ENCODE results near the gene P3H2.

P3H2 gene

GRCh38 chr3:190099099-190099498 lies 21.6 kb downstream of the P3H2 start:
- Histone ChIP-seq H3K9me3 (ENCODE audit: control insufficient read depth, insufficient read depth, low read length) (no peaks in the 10 kb centered on the region), H3K4me3 (ENCODE audit: low read depth, low read length) (no peak overlapping the region), H3K36me3 (ENCODE audit: control insufficient read depth, insufficient read depth, low read length) (no peaks in the 10 kb centered on the region), H3K4me1 (ENCODE audit: control insufficient read depth, insufficient read depth, low read length) (peaks cover 26% of the 10 kb centered on the region), H3K9ac (ENCODE audit: low read depth, low read length) (no peak overlapping the region), H3K27me3 (ENCODE audit: control insufficient read depth, insufficient read depth, low read length) (no peaks in the 10 kb centered on the region)

GRCh38 chr3:190097617-190098016 lies 23.1 kb downstream of the P3H2 start:
- Histone ChIP-seq H3K9ac (ENCODE audit: low read depth, low read length) (no peak overlapping the region), H3K4me1 (ENCODE audit: control insufficient read depth, insufficient read depth, low read length) (peaks cover 31% of the 10 kb centered on the region), H3K27me3 (ENCODE audit: control insufficient read depth, insufficient read depth, low read length) (no peaks in the 10 kb centered on the region), H3K4me3 (ENCODE audit: low read depth, low read length) (no peak overlapping the region), H3K36me3 (ENCODE audit: control insufficient read depth, insufficient read depth, low read length) (no peaks in the 10 kb centered on the region), H3K9me3 (ENCODE audit: control insufficient read depth, insufficient read depth, low read length) (no peaks in the 10 kb centered on the region)

- peaks cover 25% of the 10 kb centered on the region for H3K4me1 ChIP-seq (ENCODE audit: control insufficient read depth, insufficient read depth, low read length)
- H3K27me3 ChIP-seq (ENCODE audit: control insufficient read depth, insufficient read depth, low read length): no peaks in the 10 kb centered on the region
- no peak overlapping the region for H3K4me3 ChIP-seq (ENCODE audit: low read depth, low read length)
Observed at GRCh38 chr3:190097025-190097424, 23.7 kb downstream of the P3H2 start.

GRCh38 chr3:190096345-190096744 lies 24.4 kb downstream of the P3H2 start:
- H3K9ac ChIP-seq (ENCODE audit: low read depth, low read length): no peak overlapping the region
- H3K27me3 ChIP-seq (ENCODE audit: control insufficient read depth, insufficient read depth, low read length): no peaks in the 10 kb centered on the region
- H3K36me3 ChIP-seq (ENCODE audit: control insufficient read depth, insufficient read depth, low read length): no peaks in the 10 kb centered on the region
- H3K9me3 ChIP-seq (ENCODE audit: control insufficient read depth, insufficient read depth, low read length): no peaks in the 10 kb centered on the region
- H3K4me3 ChIP-seq (ENCODE audit: low read depth, low read length): no peak overlapping the region
- H3K4me1 ChIP-seq (ENCODE audit: control insufficient read depth, insufficient read depth, low read length): peaks cover 20% of the 10 kb centered on the region

More at GRCh38 chr3:190097025-190097424, 23.7 kb downstream of the P3H2 start:
- Histone ChIP-seq H3K9me3 (ENCODE audit: control insufficient read depth, insufficient read depth, low read length) (no peaks in the 10 kb centered on the region), H3K9ac (ENCODE audit: low read depth, low read length) (no peak overlapping the region), H3K36me3 (ENCODE audit: control insufficient read depth, insufficient read depth, low read length) (no peaks in the 10 kb centered on the region)

- Histone ChIP-seq H3K27me3 (ENCODE audit: control insufficient read depth, insufficient read depth, low read length) (no peaks in the 10 kb centered on the region), H3K36me3 (ENCODE audit: control insufficient read depth, insufficient read depth, low read length) (no peaks in the 10 kb centered on the region), H3K4me1 (ENCODE audit: control insufficient read depth, insufficient read depth, low read length) (peaks cover 16% of the 10 kb centered on the region), H3K9me3 (ENCODE audit: control insufficient read depth, insufficient read depth, low read length) (no peaks in the 10 kb centered on the region), H3K4me3 (ENCODE audit: low read depth, low read length) (no peak overlapping the region), H3K9ac (ENCODE audit: low read depth, low read length) (no peak overlapping the region)
Observed at GRCh38 chr3:190094160-190094718, 26.5 kb downstream of the P3H2 start.

- no peaks in the 10 kb centered on the region for H3K36me3 ChIP-seq (ENCODE audit: control insufficient read depth, insufficient read depth, low read length)
- H3K27me3 ChIP-seq (ENCODE audit: control insufficient read depth, insufficient read depth, low read length): no peaks in the 10 kb centered on the region
- H3K9ac ChIP-seq (ENCODE audit: low read depth, low read length): no peak overlapping the region
- H3K4me3 ChIP-seq (ENCODE audit: low read depth, low read length): no peak overlapping the region
- peaks cover 12% of the 10 kb centered on the region for H3K4me1 ChIP-seq (ENCODE audit: control insufficient read depth, insufficient read depth, low read length)
- H3K9me3 ChIP-seq (ENCODE audit: control insufficient read depth, insufficient read depth, low read length): no peaks in the 10 kb centered on the region
Observed at GRCh38 chr3:190092250-190092649, 28.4 kb downstream of the P3H2 start.

- peaks cover 20% of the 10 kb centered on the region for H3K4me1 ChIP-seq (ENCODE audit: control insufficient read depth, insufficient read depth, low read length)
- H3K9ac ChIP-seq (ENCODE audit: low read depth, low read length): no peak overlapping the region
- H3K9me3 ChIP-seq (ENCODE audit: control insufficient read depth, insufficient read depth, low read length): no peaks in the 10 kb centered on the region
- H3K36me3 ChIP-seq (ENCODE audit: control insufficient read depth, insufficient read depth, low read length): no peaks in the 10 kb centered on the region
- H3K27me3 ChIP-seq (ENCODE audit: control insufficient read depth, insufficient read depth, low read length): no peaks in the 10 kb centered on the region
- no peak overlapping the region for H3K4me3 ChIP-seq (ENCODE audit: low read depth, low read length)
Observed at GRCh38 chr3:190089711-190090110, 31.0 kb downstream of the P3H2 start.

- H3K4me3 ChIP-seq (ENCODE audit: low read depth, low read length): no peak overlapping the region
- no peak overlapping the region for H3K9ac ChIP-seq (ENCODE audit: low read depth, low read length)
- H3K4me1 ChIP-seq (ENCODE audit: control insufficient read depth, insufficient read depth, low read length): peaks cover 20% of the 10 kb centered on the region
- no peaks in the 10 kb centered on the region for H3K36me3 ChIP-seq (ENCODE audit: control insufficient read depth, insufficient read depth, low read length)
- H3K27me3 ChIP-seq (ENCODE audit: control insufficient read depth, insufficient read depth, low read length): no peaks in the 10 kb centered on the region
- H3K9me3 ChIP-seq (ENCODE audit: control insufficient read depth, insufficient read depth, low read length): no peaks in the 10 kb centered on the region
Observed at GRCh38 chr3:190088890-190089289, 31.8 kb downstream of the P3H2 start.

- Histone ChIP-seq H3K4me3 (ENCODE audit: low read depth, low read length) (no peak overlapping the region), H3K9me3 (ENCODE audit: control insufficient read depth, insufficient read depth, low read length) (no peaks in the 10 kb centered on the region), H3K4me1 (ENCODE audit: control insufficient read depth, insufficient read depth, low read length) (peaks cover 15% of the 10 kb centered on the region), H3K36me3 (ENCODE audit: control insufficient read depth, insufficient read depth, low read length) (no peaks in the 10 kb centered on the region), H3K9ac (ENCODE audit: low read depth, low read length) (no peak overlapping the region), H3K27me3 (ENCODE audit: control insufficient read depth, insufficient read depth, low read length) (no peaks in the 10 kb centered on the region)
Observed at GRCh38 chr3:190086191-190086590, 34.5 kb downstream of the P3H2 start.

GRCh38 chr3:190084983-190085382 lies 35.7 kb downstream of the P3H2 start:
- Histone ChIP-seq H3K4me3 (ENCODE audit: low read depth, low read length) (no peak overlapping the region), H3K36me3 (ENCODE audit: control insufficient read depth, insufficient read depth, low read length) (no peaks in the 10 kb centered on the region), H3K27me3 (ENCODE audit: control insufficient read depth, insufficient read depth, low read length) (no peaks in the 10 kb centered on the region), H3K9ac (ENCODE audit: low read depth, low read length) (no peak overlapping the region), H3K4me1 (ENCODE audit: control insufficient read depth, insufficient read depth, low read length) (peaks cover 15% of the 10 kb centered on the region), H3K9me3 (ENCODE audit: control insufficient read depth, insufficient read depth, low read length) (no peaks in the 10 kb centered on the region)

GRCh38 chr3:190083635-190084034 lies 37.1 kb downstream of the P3H2 start:
- Histone ChIP-seq H3K27me3 (ENCODE audit: control insufficient read depth, insufficient read depth, low read length) (no peaks in the 10 kb centered on the region), H3K9ac (ENCODE audit: low read depth, low read length) (no peak overlapping the region), H3K9me3 (ENCODE audit: control insufficient read depth, insufficient read depth, low read length) (no peaks in the 10 kb centered on the region), H3K4me1 (ENCODE audit: control insufficient read depth, insufficient read depth, low read length) (peaks cover 15% of the 10 kb centered on the region), H3K36me3 (ENCODE audit: control insufficient read depth, insufficient read depth, low read length) (no peaks in the 10 kb centered on the region), H3K4me3 (ENCODE audit: low read depth, low read length) (no peak overlapping the region)

- Histone ChIP-seq H3K4me1 (ENCODE audit: control insufficient read depth, insufficient read depth, low read length) (peaks cover 11% of the 10 kb centered on the region), H3K36me3 (ENCODE audit: control insufficient read depth, insufficient read depth, low read length) (no peaks in the 10 kb centered on the region), H3K9ac (ENCODE audit: low read depth, low read length) (no peak overlapping the region), H3K4me3 (ENCODE audit: low read depth, low read length) (no peak overlapping the region), H3K27me3 (ENCODE audit: control insufficient read depth, insufficient read depth, low read length) (no peaks in the 10 kb centered on the region), H3K9me3 (ENCODE audit: control insufficient read depth, insufficient read depth, low read length) (no peaks in the 10 kb centered on the region)
Observed at GRCh38 chr3:190081389-190081788, 39.3 kb downstream of the P3H2 start.
